ENCODE measurements around the gene NSUN2. TPM values are rescaled to one million over a fixed set of nuclear protein-coding genes. Genes with fewer than 3 reads are reported as not detected.
"Not testable (repeated sequence)": the region's sequence is repeated elsewhere in the genome, so short reads cannot be mapped to it uniquely, and the experiment has no call there.

The NSUN2 gene
- total RNA-seq, 1 experiment from 2014 or later: 54.2 TPM

- no peaks in the 10 kb centered on the region for H3K4me1 ChIP-seq
- H3K4me3 ChIP-seq: no peak overlapping the region
- no peak for DNase-seq
- no peak overlapping the region for H3K27ac ChIP-seq
- no peaks in the 10 kb centered on the region for H3K9me3 ChIP-seq (replicated peaks)
- peaks cover 7% of the 10 kb centered on the region for H3K36me3 ChIP-seq
- H3K27me3 ChIP-seq: no peaks in the 10 kb centered on the region
These were observed 27.3 kb upstream of the NSUN2 start for GRCh38 chr5:6659941-6660684.

GRCh38 chr5:6656680-6657079 lies 23.8 kb upstream of the NSUN2 start:
- no peak for DNase-seq

GRCh38 chr5:6655432-6655831 lies 22.6 kb upstream of the NSUN2 start:
- DNase-seq: no peak
- Histone ChIP-seq H3K27ac (no peak overlapping the region), H3K36me3 (peaks cover 7% of the 10 kb centered on the region), H3K4me1 (no peaks in the 10 kb centered on the region), H3K4me3 (no peak overlapping the region), H3K27me3 (no peaks in the 10 kb centered on the region), H3K9me3 (replicated peaks) (no peaks in the 10 kb centered on the region)

More at GRCh38 chr5:6656680-6657079, 23.8 kb upstream of the NSUN2 start:
- peaks cover 7% of the 10 kb centered on the region for H3K36me3 ChIP-seq
- no peaks in the 10 kb centered on the region for H3K27me3 ChIP-seq
- H3K27ac ChIP-seq: no peak overlapping the region
- H3K4me3 ChIP-seq: no peak overlapping the region
- no peaks in the 10 kb centered on the region for H3K9me3 ChIP-seq (replicated peaks)
- H3K4me1 ChIP-seq: no peaks in the 10 kb centered on the region

- Histone ChIP-seq H3K36me3 (peaks cover 7% of the 10 kb centered on the region), H3K4me3 (no peak overlapping the region), H3K9me3 (replicated peaks) (no peaks in the 10 kb centered on the region), H3K27ac (no peak overlapping the region), H3K27me3 (no peaks in the 10 kb centered on the region), H3K4me1 (no peaks in the 10 kb centered on the region)
- no peak for DNase-seq
These were observed 19.2 kb upstream of the NSUN2 start for GRCh38 chr5:6652025-6652424.

- Histone ChIP-seq H3K4me3 (no peak overlapping the region), H3K9me3 (replicated peaks) (no peaks in the 10 kb centered on the region), H3K4me1 (no peaks in the 10 kb centered on the region), H3K27ac (no peak overlapping the region), H3K36me3 (no peaks in the 10 kb centered on the region), H3K27me3 (no peaks in the 10 kb centered on the region)
- no peak for DNase-seq
These were observed 16.8 kb upstream of the NSUN2 start for GRCh38 chr5:6649681-6650080.

GRCh38 chr5:6649186-6649585 lies 16.3 kb upstream of the NSUN2 start:
- H3K27ac ChIP-seq: no peak overlapping the region

GRCh38 chr5:6645571-6646362 lies 12.9 kb upstream of the NSUN2 start:
- not testable (repeated sequence) for H3K4me3 ChIP-seq; H3K27me3 ChIP-seq; H3K27ac ChIP-seq; H3K9me3 ChIP-seq (replicated peaks); H3K36me3 ChIP-seq; H3K4me1 ChIP-seq; DNase-seq

More at GRCh38 chr5:6649186-6649585, 16.3 kb upstream of the NSUN2 start:
- no peaks in the 10 kb centered on the region for H3K9me3 ChIP-seq (replicated peaks)
- no peak overlapping the region for H3K4me3 ChIP-seq
- DNase-seq: no peak
- H3K36me3 ChIP-seq: no peaks in the 10 kb centered on the region
- no peaks in the 10 kb centered on the region for H3K27me3 ChIP-seq
- H3K4me1 ChIP-seq: no peaks in the 10 kb centered on the region

GRCh38 chr5:6644794-6645241 lies 12.0 kb upstream of the NSUN2 start:
- Histone ChIP-seq H3K36me3 (no peaks in the 10 kb centered on the region), H3K27me3 (no peaks in the 10 kb centered on the region), H3K27ac (no peak overlapping the region), H3K4me3 (no peak overlapping the region), H3K4me1 (no peaks in the 10 kb centered on the region), H3K9me3 (replicated peaks) (no peaks in the 10 kb centered on the region)
- DNase-seq: no peak

- Histone ChIP-seq H3K4me1 (no peaks in the 10 kb centered on the region), H3K36me3 (no peaks in the 10 kb centered on the region), H3K9me3 (replicated peaks) (no peaks in the 10 kb centered on the region), H3K27me3 (no peaks in the 10 kb centered on the region), H3K4me3 (no peak overlapping the region), H3K27ac (no peak overlapping the region)
- DNase-seq: no peak
These were observed 9.8 kb upstream of the NSUN2 start for GRCh38 chr5:6642655-6643054.

GRCh38 chr5:6638236-6638635 lies 5.4 kb upstream of the NSUN2 start:
- no peak overlapping the region for H3K4me3 ChIP-seq
- H3K27me3 ChIP-seq: no peaks in the 10 kb centered on the region
- no peak overlapping the region for H3K27ac ChIP-seq
- no peak for DNase-seq
- H3K4me1 ChIP-seq: no peaks in the 10 kb centered on the region
- no peaks in the 10 kb centered on the region for H3K9me3 ChIP-seq (replicated peaks)
- H3K36me3 ChIP-seq: no peaks in the 10 kb centered on the region

GRCh38 chr5:6637590-6637989 lies 4.7 kb upstream of the NSUN2 start:
- H3K27ac ChIP-seq: no peak overlapping the region
- DNase-seq: no peak

GRCh38 chr5:6637022-6637421 lies 4.2 kb upstream of the NSUN2 start:
- Histone ChIP-seq H3K27ac (no peak overlapping the region), H3K27me3 (no peaks in the 10 kb centered on the region), H3K4me3 (no peak overlapping the region), H3K4me1 (no peaks in the 10 kb centered on the region), H3K36me3 (peaks cover under 1% of the 10 kb centered on the region; the same call in 1 of the 2 replicates), H3K9me3 (replicated peaks) (no peaks in the 10 kb centered on the region)
- DNase-seq: no peak

More at GRCh38 chr5:6637590-6637989, 4.7 kb upstream of the NSUN2 start:
- Histone ChIP-seq H3K4me3 (no peak overlapping the region), H3K4me1 (no peaks in the 10 kb centered on the region), H3K9me3 (replicated peaks) (no peaks in the 10 kb centered on the region), H3K27me3 (no peaks in the 10 kb centered on the region), H3K36me3 (no peaks in the 10 kb centered on the region)

GRCh38 chr5:6636293-6636692 lies 3.4 kb upstream of the NSUN2 start:
- peaks cover 8% of the 10 kb centered on the region for H3K36me3 ChIP-seq
- no peak for DNase-seq
- no peaks in the 10 kb centered on the region for H3K27me3 ChIP-seq
- no peaks in the 10 kb centered on the region for H3K9me3 ChIP-seq (replicated peaks)
- H3K27ac ChIP-seq: no peak overlapping the region
- no peaks in the 10 kb centered on the region for H3K4me1 ChIP-seq
- H3K4me3 ChIP-seq: no peak overlapping the region

- Histone ChIP-seq H3K27ac (no peak overlapping the region), H3K9me3 (replicated peaks) (no peaks in the 10 kb centered on the region), H3K4me3 (peak overlapping the region; percentile 94), H3K4me1 (no peaks in the 10 kb centered on the region), H3K27me3 (no peaks in the 10 kb centered on the region), H3K36me3 (peaks cover 19% of the 10 kb centered on the region)
- no peak for DNase-seq
These were observed 2.1 kb upstream of the NSUN2 start for GRCh38 chr5:6634788-6635430.

GRCh38 chr5:6634306-6634705 lies 1.5 kb upstream of the NSUN2 start:
- peak overlapping the region; percentile 94 for H3K4me3 ChIP-seq
- H3K36me3 ChIP-seq: peaks cover 25% of the 10 kb centered on the region
- H3K27me3 ChIP-seq: no peaks in the 10 kb centered on the region
- H3K27ac ChIP-seq: peak overlapping the region; percentile 100
- peak; percentile 2 to 7 for DNase-seq
- no peaks in the 10 kb centered on the region for H3K9me3 ChIP-seq (replicated peaks)
- no peaks in the 10 kb centered on the region for H3K4me1 ChIP-seq

Data from SJCRH30 (cell line).